ENCODE measurements around the gene ZNF235. TPM values are rescaled to one million over a fixed set of nuclear protein-coding genes. Genes with fewer than 3 reads are reported as not detected.
"Not testable (repeated sequence)": the region's sequence is repeated elsewhere in the genome, so short reads cannot be mapped to it uniquely, and the experiment has no call there.

The ZNF235 gene
- total RNA-seq, 1 donor from 2014 or later, result 8.9 TPM

- Histone ChIP-seq H3K36me3 (ENCODE audit: control insufficient read depth in 3 of 3, insufficient read depth in 3 of 3, low read length in 3 of 3) (no peaks in the 10 kb centered on the region), H3K27me3 (ENCODE audit: control insufficient read depth in 3 of 3, insufficient read depth in 3 of 3, low read length in 3 of 3) (no peaks in the 10 kb centered on the region), H3K9ac (ENCODE audit: low read depth in 1 of 3, low read length in 3 of 3) (peak overlapping the region; percentile 24 to 63 (median 60)), H3K27ac (ENCODE audit: low read depth, low read length) (peak overlapping the region; percentile 37), H3K4me1 (ENCODE audit: control insufficient read depth in 3 of 3, insufficient read depth in 3 of 3, low read length in 3 of 3) (no peaks in the 10 kb centered on the region), H3K4me3 (ENCODE audit: low read length in 3 of 3) (peak overlapping the region; percentile 66 to 75 (median 74)), H3K9me3 (ENCODE audit: control insufficient read depth in 3 of 3, low read length in 3 of 3) (peaks cover 0 to 18% (median 6%) of the 10 kb centered on the region in 3 donors)
Observed at GRCh38 chr19:44260343-44260681, 44.5 kb downstream of the ZNF235 start.

- Histone ChIP-seq H3K4me1 (ENCODE audit: control insufficient read depth in 3 of 3, insufficient read depth in 3 of 3, low read length in 3 of 3) (no peaks in the 10 kb centered on the region), H3K9me3 (ENCODE audit: control insufficient read depth in 3 of 3, low read length in 3 of 3) (peaks cover 4 to 23% (median 5%) of the 10 kb centered on the region in 3 donors), H3K9ac (ENCODE audit: low read depth in 1 of 3, low read length in 3 of 3) (no peak overlapping the region), H3K27me3 (ENCODE audit: control insufficient read depth in 3 of 3, insufficient read depth in 3 of 3, low read length in 3 of 3) (no peaks in the 10 kb centered on the region), H3K36me3 (ENCODE audit: control insufficient read depth in 3 of 3, insufficient read depth in 3 of 3, low read length in 3 of 3) (peaks cover 0 to 4% (median 0%) of the 10 kb centered on the region in 3 donors), H3K27ac (ENCODE audit: low read depth, low read length) (no peak overlapping the region), H3K4me3 (ENCODE audit: low read length in 3 of 3) (no peak overlapping the region)
Observed at GRCh38 chr19:44258835-44259413, 45.9 kb downstream of the ZNF235 start.

- H3K9ac ChIP-seq (ENCODE audit: low read depth in 1 of 3, low read length in 3 of 3), result no peak overlapping the region
- H3K4me3 ChIP-seq (ENCODE audit: low read length in 3 of 3), result no peak overlapping the region
Observed at GRCh38 chr19:44258136-44258535, 46.7 kb downstream of the ZNF235 start.

GRCh38 chr19:44255705-44256411 lies 49.0 kb downstream of the ZNF235 start:
- Histone ChIP-seq H3K4me3 (ENCODE audit: low read length in 3 of 3) (no peak overlapping the region), H3K9ac (ENCODE audit: low read depth in 1 of 3, low read length in 3 of 3) (no peak overlapping the region), H3K27me3 (ENCODE audit: control insufficient read depth in 3 of 3, insufficient read depth in 3 of 3, low read length in 3 of 3) (no peaks in the 10 kb centered on the region), H3K4me1 (ENCODE audit: control insufficient read depth in 3 of 3, insufficient read depth in 3 of 3, low read length in 3 of 3) (no peaks in the 10 kb centered on the region), H3K27ac (ENCODE audit: low read depth, low read length) (no peak overlapping the region), H3K9me3 (ENCODE audit: control insufficient read depth in 3 of 3, low read length in 3 of 3) (peaks cover 4 to 25% (median 4%) of the 10 kb centered on the region in 3 donors), H3K36me3 (ENCODE audit: control insufficient read depth in 3 of 3, insufficient read depth in 3 of 3, low read length in 3 of 3) (peaks cover 0 to 4% (median 0%) of the 10 kb centered on the region in 3 donors)

More at GRCh38 chr19:44258136-44258535, 46.7 kb downstream of the ZNF235 start:
- H3K27me3 ChIP-seq (ENCODE audit: control insufficient read depth in 3 of 3, insufficient read depth in 3 of 3, low read length in 3 of 3), result no peaks in the 10 kb centered on the region
- no peak overlapping the region for H3K27ac ChIP-seq (ENCODE audit: low read depth, low read length)
- no peaks in the 10 kb centered on the region for H3K4me1 ChIP-seq (ENCODE audit: control insufficient read depth in 3 of 3, insufficient read depth in 3 of 3, low read length in 3 of 3)
- peaks cover 0 to 4% (median 0%) of the 10 kb centered on the region in 3 donors for H3K36me3 ChIP-seq (ENCODE audit: control insufficient read depth in 3 of 3, insufficient read depth in 3 of 3, low read length in 3 of 3)
- peaks cover 4 to 29% (median 4%) of the 10 kb centered on the region in 3 donors for H3K9me3 ChIP-seq (ENCODE audit: control insufficient read depth in 3 of 3, low read length in 3 of 3)

GRCh38 chr19:44254496-44254895 lies 50.3 kb downstream of the ZNF235 start:
- Histone ChIP-seq H3K36me3 (ENCODE audit: control insufficient read depth in 3 of 3, insufficient read depth in 3 of 3, low read length in 3 of 3) (peaks cover 0 to 4% (median 0%) of the 10 kb centered on the region in 3 donors), H3K9me3 (ENCODE audit: control insufficient read depth in 3 of 3, low read length in 3 of 3) (peaks cover 4 to 28% (median 4%) of the 10 kb centered on the region in 3 donors), H3K4me3 (ENCODE audit: low read length in 3 of 3) (peak overlapping the region in 1 of 3 donors; percentile 3), H3K27ac (ENCODE audit: low read depth, low read length) (no peak overlapping the region), H3K9ac (ENCODE audit: low read depth in 1 of 3, low read length in 3 of 3) (no peak overlapping the region), H3K4me1 (ENCODE audit: control insufficient read depth in 3 of 3, insufficient read depth in 3 of 3, low read length in 3 of 3) (no peaks in the 10 kb centered on the region), H3K27me3 (ENCODE audit: control insufficient read depth in 3 of 3, insufficient read depth in 3 of 3, low read length in 3 of 3) (no peaks in the 10 kb centered on the region)

- not testable (repeated sequence) for H3K27ac ChIP-seq (ENCODE audit: low read depth, low read length); H3K9ac ChIP-seq (ENCODE audit: low read depth in 1 of 3, low read length in 3 of 3); H3K36me3 ChIP-seq (ENCODE audit: control insufficient read depth in 3 of 3, insufficient read depth in 3 of 3, low read length in 3 of 3); H3K27me3 ChIP-seq (ENCODE audit: control insufficient read depth in 3 of 3, insufficient read depth in 3 of 3, low read length in 3 of 3); H3K4me1 ChIP-seq (ENCODE audit: control insufficient read depth in 3 of 3, insufficient read depth in 3 of 3, low read length in 3 of 3)
- Histone ChIP-seq H3K9me3 (ENCODE audit: control insufficient read depth in 3 of 3, low read length in 3 of 3) (peaks cover 4 to 30% (median 4%) of the 10 kb centered on the region in 3 donors), H3K4me3 (ENCODE audit: low read length in 3 of 3) (peak overlapping the region in 1 of 3 donors; percentile 14)
Observed at GRCh38 chr19:44253392-44253791, 51.4 kb downstream of the ZNF235 start.

- not testable (repeated sequence) for H3K36me3 ChIP-seq (ENCODE audit: control insufficient read depth in 3 of 3, insufficient read depth in 3 of 3, low read length in 3 of 3); H3K27ac ChIP-seq (ENCODE audit: low read depth, low read length); H3K4me1 ChIP-seq (ENCODE audit: control insufficient read depth in 3 of 3, insufficient read depth in 3 of 3, low read length in 3 of 3); H3K27me3 ChIP-seq (ENCODE audit: control insufficient read depth in 3 of 3, insufficient read depth in 3 of 3, low read length in 3 of 3); H3K4me3 ChIP-seq (ENCODE audit: low read length in 3 of 3); H3K9ac ChIP-seq (ENCODE audit: low read depth in 1 of 3, low read length in 3 of 3)
- peaks cover 4 to 35% (median 4%) of the 10 kb centered on the region in 3 donors for H3K9me3 ChIP-seq (ENCODE audit: control insufficient read depth in 3 of 3, low read length in 3 of 3)
Observed at GRCh38 chr19:44252332-44252731, 52.5 kb downstream of the ZNF235 start.

GRCh38 chr19:44236384-44236783 lies 68.4 kb downstream of the ZNF235 start:
- Histone ChIP-seq H3K4me1 (ENCODE audit: control insufficient read depth in 3 of 3, insufficient read depth in 3 of 3, low read length in 3 of 3) (no peaks in the 10 kb centered on the region), H3K9me3 (ENCODE audit: control insufficient read depth in 3 of 3, low read length in 3 of 3) (peaks cover 13 to 39% (median 17%) of the 10 kb centered on the region in 3 donors)

More at GRCh38 chr19:44236384-44236783, 68.4 kb downstream of the ZNF235 start:
- H3K27me3 ChIP-seq (ENCODE audit: control insufficient read depth in 3 of 3, insufficient read depth in 3 of 3, low read length in 3 of 3), result no peaks in the 10 kb centered on the region
- H3K27ac ChIP-seq (ENCODE audit: low read depth, low read length), result no peak overlapping the region
- H3K9ac ChIP-seq (ENCODE audit: low read depth in 1 of 3, low read length in 3 of 3), result no peak overlapping the region
- peak overlapping the region in 1 of 3 donors; percentile 11 for H3K4me3 ChIP-seq (ENCODE audit: low read length in 3 of 3)
- H3K36me3 ChIP-seq (ENCODE audit: control insufficient read depth in 3 of 3, insufficient read depth in 3 of 3, low read length in 3 of 3), result peaks cover 52 to 55% (median 55%) of the 10 kb centered on the region in 3 donors
